GM23338 (cell line): ENCODE results near the gene GLI1. TPM values are rescaled to one million over a fixed set of nuclear protein-coding genes. Genes with fewer than 3 reads are reported as not detected.

Source experiments
- ATAC-seq: fragments of 200-7000 bp; cut with Tn5 transposase; 3 replicates; pipeline ENCODE4 v1.9.1; 2020
- DNase-seq: peaks from one replicate; pipeline ENCODE4 v3.0.0-alpha.2; 2015; ENCODE audit warnings: low spot score
- H2AFZ ChIP-seq: fragments of 200-600 bp; sonication (generic); 2 replicates; pipeline ENCODE4 v1.8.0; 2016; ENCODE audit warnings: antibody characterized with exemption, mild to moderate bottlenecking, moderate library complexity
- H3F3A ChIP-seq: fragments of 200-600 bp; sonication (generic); replicated peaks from 2 replicates; pipeline ENCODE4 v1.8.0; 2017; ENCODE audit warnings: antibody characterized with exemption, mixed run types, low read depth
- H3K27ac ChIP-seq: fragments of 200-600 bp; sonication (generic); 2 replicates; pipeline ENCODE4 v1.6.1; 2016; ENCODE audit warnings: low read depth
- H3K27me3 ChIP-seq: fragments of 200-600 bp; sonication (generic); 2 replicates; pipeline ENCODE4 v1.8.0; 2016; ENCODE audit warnings: mild to moderate bottlenecking, mixed run types, moderate library complexity; ENCODE audit not compliant: insufficient read depth
- H3K36me3 ChIP-seq: fragments of 200-600 bp; sonication (generic); 2 replicates; pipeline ENCODE4 v1.8.0; 2016; ENCODE audit warnings: mild to moderate bottlenecking; ENCODE audit not compliant: insufficient read depth
- H3K4me1 ChIP-seq: fragments of 200-600 bp; sonication (generic); 2 replicates; pipeline ENCODE4 v1.8.0; 2016; ENCODE audit warnings: mild to moderate bottlenecking, moderate library complexity; ENCODE audit not compliant: insufficient read depth
- H3K4me2 ChIP-seq: fragments of 200-600 bp; sonication (generic); 2 replicates; pipeline ENCODE4 v1.7.1; 2017; ENCODE audit warnings: mixed run types
- H3K4me3 ChIP-seq: fragments of 200-600 bp; sonication (generic); 2 replicates; pipeline ENCODE4 v1.6.1; 2016; ENCODE audit warnings: mixed run types
- H3K79me2 ChIP-seq: fragments of 200-600 bp; sonication (generic); replicated peaks from 2 replicates; pipeline ENCODE4 v1.8.0; 2017; ENCODE audit warnings: mild to moderate bottlenecking; ENCODE audit not compliant: insufficient read depth
- H3K9me2 ChIP-seq: fragments of 200-600 bp; sonication (generic); 2 replicates; pipeline ENCODE4 v1.8.0; 2017; ENCODE audit not compliant: insufficient read depth
- H4K20me1 ChIP-seq: fragments of 200-600 bp; sonication (generic); replicated peaks from 2 replicates; pipeline ENCODE4 v1.8.0; 2017; ENCODE audit warnings: mild to moderate bottlenecking; ENCODE audit not compliant: insufficient read depth
- H3K27ac Mint-ChIP-seq: 2 replicates; pipeline ENCODE4 v1.8.0; 2020; ENCODE audit warnings: inconsistent platforms, mild to moderate bottlenecking, moderate library complexity, mixed read lengths
- H3K27me3 Mint-ChIP-seq: 3 replicates; pipeline ENCODE4 v1.8.0; 2022; ENCODE audit warnings: low read depth, mild to moderate bottlenecking, moderate library complexity, mixed read lengths, inconsistent platforms; ENCODE audit not compliant: insufficient read depth, poor library complexity
- H3K36me3 Mint-ChIP-seq: 3 replicates; pipeline ENCODE4 v1.8.0; 2021; ENCODE audit warnings: low read depth, mild to moderate bottlenecking, inconsistent platforms, moderate library complexity, mixed read lengths
- H3K4me1 Mint-ChIP-seq: 3 replicates; pipeline ENCODE4 v1.8.0; 2020; ENCODE audit warnings: mild to moderate bottlenecking, inconsistent platforms, mixed read lengths
- H3K4me3 Mint-ChIP-seq: 3 replicates; pipeline ENCODE4 v1.8.0; 2021; ENCODE audit warnings: moderate library complexity, mild to moderate bottlenecking, inconsistent platforms, mixed read lengths
- H3K9me3 Mint-ChIP-seq: 3 replicates; pipeline ENCODE4 v1.8.0; 2020; ENCODE audit warnings: moderate library complexity, mild to moderate bottlenecking, inconsistent platforms, mixed read lengths
- CREB1 ChIP-seq: fragments of 250-450 bp; sonication (Bioruptor Pico); IDR thresholded peaks from 2 replicates; pipeline ENCODE4 v1.5.0; 2020; ENCODE audit warnings: low read depth, mild to moderate bottlenecking, moderate library complexity
- ETS1 ChIP-seq: IDR thresholded peaks from 2 replicates; pipeline ENCODE4 v1.6.1; 2016; ENCODE audit warnings: antibody characterized with exemption
- EZH2 ChIP-seq: fragments of 200-600 bp; sonication (generic); IDR thresholded peaks from one replicate; pipeline ENCODE4 v1.8.0; 2017; ENCODE audit warnings: antibody characterized with exemption, mild to moderate bottlenecking, low read depth; ENCODE audit not compliant: unreplicated experiment
- JUNB ChIP-seq: IDR thresholded peaks from one replicate; pipeline ENCODE4 v1.6.1; 2016; ENCODE audit warnings: antibody characterized with exemption; ENCODE audit not compliant: unreplicated experiment
- NANOG ChIP-seq: IDR thresholded peaks from 2 replicates; pipeline ENCODE4 v1.6.1; 2016; ENCODE audit warnings: antibody characterized with exemption, borderline replicate concordance
- POLR2AphosphoS5 ChIP-seq: IDR thresholded peaks from 2 replicates; pipeline ENCODE4 v1.6.1; 2016; ENCODE audit warnings: antibody characterized with exemption, low read depth
- ZNF462 ChIP-seq: fragments of 250-450 bp; sonication (Bioruptor Pico); IDR thresholded peaks from 2 replicates; pipeline ENCODE4 v1.5.0; 2020; ENCODE audit warnings: mild to moderate bottlenecking, moderate library complexity
- polyA plus RNA-seq: library from polyadenylated mRNA; unstranded; fragments of >200 nt; fragmentation: Nextera tagmentation; extraction: Ambion mirVana; gene quantifications from 2 replicates; pipeline ENCODE4 v1.2.1, GENCODE V29; 2016
- total RNA-seq: library from RNA; depleted of rRNA; stranded (reverse); fragments of >200 nt; shearing (Covaris generic); gene quantifications from 2 replicates; pipeline ENCODE4 v1.2.3, GENCODE V29; 2014

The GLI1 gene
- total and polyA plus RNA-seq, 2 experiments from 2014 or later, result 5.6 to 18.1 TPM

GRCh38 chr12:57512665-57513064 lies 53.1 kb downstream of the GLI1 start (continued):
- TF ChIP-seq ZNF462 (CRISPR knock-in tag) (no peak), ETS1 (no peak)

- Histone ChIP-seq H3K27ac (no peak overlapping the region), H3K4me3 (no peak overlapping the region), H4K20me1 (peaks cover 41% of the 10 kb centered on the region), H3K4me1 (peaks cover 4% of the 10 kb centered on the region), H3K36me3 (peaks cover 93% of the 10 kb centered on the region), H3K4me2 (no peak overlapping the region), H3F3A (peaks cover 61% of the 10 kb centered on the region), H3K79me2 (peaks cover 29% of the 10 kb centered on the region), H3K9me2 (no peaks in the 10 kb centered on the region), H3K27me3 (no peaks in the 10 kb centered on the region), H2AFZ (no peak overlapping the region)
- TF ChIP-seq JUNB, result no peak
- TF ChIP-seq POLR2AphosphoS5, result no peak
- TF ChIP-seq EZH2, result no peak
- TF ChIP-seq ETS1, result no peak
- TF ChIP-seq ZNF462 (CRISPR knock-in tag), result no peak
- no peak for TF ChIP-seq NANOG
- TF ChIP-seq CREB1, result no peak
- H3K9me3 Mint-ChIP-seq, result no peaks in the 10 kb centered on the region; the same call in 1 of the 3 replicates
- DNase-seq (no peak), ATAC-seq (no peak)
- no peak overlapping the region for H3K27ac Mint-ChIP-seq
- peaks cover 11% of the 10 kb centered on the region for H3K4me1 Mint-ChIP-seq
- H3K4me3 Mint-ChIP-seq, result no peak overlapping the region
- H3K36me3 Mint-ChIP-seq, result peaks cover 95% of the 10 kb centered on the region
- H3K27me3 Mint-ChIP-seq, result peaks cover 19% of the 10 kb centered on the region
Observed at GRCh38 chr12:57513266-57513665, 53.7 kb downstream of the GLI1 start.
